ENCODE data around the gene ARPC5.
"Not testable (repeated sequence)": the region's sequence is repeated elsewhere in the genome, so short reads cannot be mapped to it uniquely, and the experiment has no call there.

Gene ARPC5

GRCh38 chr1:183646776-183647175 is 11.2 kb upstream of the ARPC5 start:
- FAIRE-seq: no peak
- DNase-seq (ENCODE audit: low spot score): no peak

GRCh38 chr1:183645531-183645930 is 9.9 kb upstream of the ARPC5 start:
- no peak for DNase-seq (ENCODE audit: low spot score)
- FAIRE-seq: no peak

- FAIRE-seq: no peak
- no peak for DNase-seq (ENCODE audit: low spot score)
These were observed 6.6 kb upstream of the ARPC5 start for GRCh38 chr1:183642166-183642565.

- FAIRE-seq (no peak), DNase-seq (ENCODE audit: low spot score) (no peak)
These were observed 4.6 kb upstream of the ARPC5 start for GRCh38 chr1:183640193-183640592.

GRCh38 chr1:183638649-183639387 is 3.2 kb upstream of the ARPC5 start:
- no peak for FAIRE-seq
- DNase-seq (ENCODE audit: low spot score): no peak

- no peak for FAIRE-seq
- no peak for DNase-seq (ENCODE audit: low spot score)
These were observed 1.2 kb upstream of the ARPC5 start for GRCh38 chr1:183636783-183637182.

GRCh38 chr1:183636334-183636682 is 725 bp upstream of the ARPC5 start:
- FAIRE-seq (no peak), DNase-seq (ENCODE audit: low spot score) (no peak)

- FAIRE-seq (no peak), DNase-seq (ENCODE audit: low spot score) (peak; percentile 48)
These were observed 431 bp downstream of the ARPC5 start for GRCh38 chr1:183635099-183635605.

- no peak for DNase-seq (ENCODE audit: low spot score)
These were observed 1.0 kb downstream of the ARPC5 start for GRCh38 chr1:183634429-183635065.

GRCh38 chr1:183633676-183634343 is 1.8 kb downstream of the ARPC5 start:
- DNase-seq (ENCODE audit: low spot score) (peak; percentile 26), FAIRE-seq (no peak)

More at GRCh38 chr1:183634429-183635065, 1.0 kb downstream of the ARPC5 start:
- FAIRE-seq: no peak

GRCh38 chr1:183632964-183633363 is 2.6 kb downstream of the ARPC5 start:
- FAIRE-seq (no peak), DNase-seq (ENCODE audit: low spot score) (no peak)

- DNase-seq (ENCODE audit: low spot score): no peak
- FAIRE-seq: no peak
These were observed 3.5 kb downstream of the ARPC5 start for GRCh38 chr1:183632114-183632513.

- no peak for FAIRE-seq
These were observed 4.8 kb downstream of the ARPC5 start for GRCh38 chr1:183630748-183631147.

GRCh38 chr1:183628537-183628936 is 7.0 kb downstream of the ARPC5 start:
- DNase-seq (ENCODE audit: low spot score): no peak
- no peak for FAIRE-seq

More at GRCh38 chr1:183630748-183631147, 4.8 kb downstream of the ARPC5 start:
- no peak for DNase-seq (ENCODE audit: low spot score)

- not testable (repeated sequence) for FAIRE-seq; DNase-seq (ENCODE audit: low spot score)
These were observed 9.3 kb downstream of the ARPC5 start for GRCh38 chr1:183626236-183626635.

GRCh38 chr1:183622884-183623785 is 12.4 kb downstream of the ARPC5 start:
- DNase-seq (ENCODE audit: low spot score) (peak; percentile 38), FAIRE-seq (no peak)

- FAIRE-seq: no peak
These were observed 13.6 kb downstream of the ARPC5 start for GRCh38 chr1:183622013-183622412.

GRCh38 chr1:183620311-183620710 is 15.3 kb downstream of the ARPC5 start:
- FAIRE-seq: no peak
- DNase-seq (ENCODE audit: low spot score): no peak

More at GRCh38 chr1:183622013-183622412, 13.6 kb downstream of the ARPC5 start:
- DNase-seq (ENCODE audit: low spot score): no peak

GRCh38 chr1:183619781-183620180 is 15.8 kb downstream of the ARPC5 start:
- DNase-seq (ENCODE audit: low spot score) (no peak), FAIRE-seq (no peak)

GRCh38 chr1:183618202-183618601 is 17.4 kb downstream of the ARPC5 start:
- DNase-seq (ENCODE audit: low spot score); FAIRE-seq: not testable (repeated sequence)

GRCh38 chr1:183612975-183613374 is 22.6 kb downstream of the ARPC5 start:
- FAIRE-seq; DNase-seq (ENCODE audit: low spot score): not testable (repeated sequence)
